UCSD-AML1 (cell line): ENCODE results near the gene SLC39A13.

Experiments
- DNase-seq: peaks from one replicate; lab custom pipeline; 2025; ENCODE audit not compliant: unreplicated experiment; lab: John Stamatoyannopoulos, UW

The SLC39A13 gene

DNA sequence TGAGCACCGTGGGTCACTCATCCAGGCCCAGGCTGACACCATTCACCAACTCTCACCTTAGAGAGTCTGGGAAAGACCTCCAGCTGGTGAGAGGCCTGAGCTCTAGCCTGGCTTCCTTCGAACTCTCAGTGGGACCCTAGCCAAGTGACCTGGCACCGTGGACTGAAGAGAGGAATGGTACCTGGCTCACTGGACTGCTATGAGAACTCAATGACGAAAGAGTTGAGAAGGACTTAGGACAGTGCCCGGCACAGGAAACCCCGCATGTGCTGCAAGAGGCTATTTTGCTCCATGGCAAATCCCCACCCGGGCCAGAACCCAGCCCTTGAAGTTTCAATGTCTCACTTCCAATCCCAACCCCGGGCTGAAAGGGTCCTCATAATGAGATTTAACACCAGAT is 41.2 kb downstream of the SLC39A13 start:
- no peak for DNase-seq

DNA sequence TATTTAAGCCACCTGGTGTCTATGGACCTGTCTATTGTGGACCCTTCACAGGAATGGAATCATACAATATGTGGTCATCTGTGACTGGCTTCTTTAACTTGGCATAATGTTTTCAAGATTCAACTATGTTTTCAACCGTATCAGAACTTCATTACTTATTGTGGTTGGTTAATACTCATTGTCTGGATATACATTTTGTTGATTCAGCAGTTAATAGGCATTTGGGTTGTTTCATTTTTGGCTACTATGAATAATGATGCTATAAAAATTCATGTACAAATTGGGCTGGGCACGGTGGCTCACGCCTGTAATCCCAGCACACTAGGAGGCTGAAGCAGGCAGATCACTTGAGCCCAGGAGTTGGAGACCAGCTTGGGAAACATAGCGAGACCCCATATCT is 43.0 kb downstream of the SLC39A13 start:
- no peak for DNase-seq

DNA sequence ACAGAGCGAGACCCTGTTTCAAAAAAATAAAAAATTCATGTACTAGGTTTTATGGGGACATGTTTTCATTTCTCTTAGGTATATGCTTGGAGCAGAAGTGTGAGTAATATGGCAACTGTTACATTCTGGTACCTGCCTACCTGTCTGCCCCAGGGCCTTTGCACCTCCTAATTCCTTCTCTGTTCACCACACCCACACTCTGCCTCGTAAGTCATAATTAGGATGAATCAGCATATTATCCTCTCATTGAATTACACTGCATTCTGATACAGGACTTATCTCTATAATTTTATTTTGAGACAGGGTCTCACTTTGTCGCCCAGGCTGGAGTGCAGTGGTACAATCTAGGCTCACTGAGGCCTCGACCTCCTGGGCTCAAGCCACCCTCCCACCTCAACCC is 43.6 kb downstream of the SLC39A13 start:
- DNase-seq: no peak

DNA sequence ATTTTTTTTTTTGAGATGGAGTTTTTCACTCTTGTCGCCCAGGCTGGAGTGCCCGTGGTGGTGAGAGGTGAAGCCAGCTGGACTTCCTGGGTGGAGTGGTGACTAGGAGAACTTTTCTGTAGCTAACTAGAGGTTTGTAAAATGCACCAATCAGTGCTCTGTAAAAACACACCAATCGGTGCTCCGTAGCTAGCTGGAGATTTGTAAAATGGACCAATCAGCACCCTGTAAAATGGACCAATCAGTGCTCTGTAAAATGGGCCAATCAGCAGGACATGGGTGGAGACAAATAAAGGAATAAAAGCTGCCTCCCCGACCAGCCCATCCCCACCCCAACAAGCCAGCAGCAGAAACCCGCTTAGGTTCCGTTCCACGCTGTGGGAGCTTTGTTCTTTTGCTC is 45.0 kb downstream of the SLC39A13 start:
- DNase-seq: no peak

DNA sequence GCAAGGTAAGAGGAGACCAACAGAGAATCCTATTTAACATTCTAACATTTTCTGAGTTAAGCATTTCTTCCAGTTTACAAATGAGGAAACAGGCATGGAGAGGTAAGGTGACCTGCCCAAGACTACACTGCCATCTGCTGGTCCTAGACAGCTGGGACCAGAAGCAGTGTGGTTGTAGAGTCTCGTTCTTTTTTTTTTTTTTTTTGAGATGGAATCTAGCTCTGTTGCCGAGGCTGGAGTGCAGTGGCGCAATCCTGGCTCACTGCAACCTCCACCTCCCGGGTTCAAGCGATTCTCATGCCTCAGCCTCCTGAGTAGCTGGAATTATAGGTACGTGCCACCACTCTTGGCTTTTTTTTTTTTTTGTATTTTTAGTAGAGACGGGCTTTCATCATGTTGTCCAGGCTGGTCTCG is 45.9 kb downstream of the SLC39A13 start:
- peak; percentile 50 for DNase-seq

DNA sequence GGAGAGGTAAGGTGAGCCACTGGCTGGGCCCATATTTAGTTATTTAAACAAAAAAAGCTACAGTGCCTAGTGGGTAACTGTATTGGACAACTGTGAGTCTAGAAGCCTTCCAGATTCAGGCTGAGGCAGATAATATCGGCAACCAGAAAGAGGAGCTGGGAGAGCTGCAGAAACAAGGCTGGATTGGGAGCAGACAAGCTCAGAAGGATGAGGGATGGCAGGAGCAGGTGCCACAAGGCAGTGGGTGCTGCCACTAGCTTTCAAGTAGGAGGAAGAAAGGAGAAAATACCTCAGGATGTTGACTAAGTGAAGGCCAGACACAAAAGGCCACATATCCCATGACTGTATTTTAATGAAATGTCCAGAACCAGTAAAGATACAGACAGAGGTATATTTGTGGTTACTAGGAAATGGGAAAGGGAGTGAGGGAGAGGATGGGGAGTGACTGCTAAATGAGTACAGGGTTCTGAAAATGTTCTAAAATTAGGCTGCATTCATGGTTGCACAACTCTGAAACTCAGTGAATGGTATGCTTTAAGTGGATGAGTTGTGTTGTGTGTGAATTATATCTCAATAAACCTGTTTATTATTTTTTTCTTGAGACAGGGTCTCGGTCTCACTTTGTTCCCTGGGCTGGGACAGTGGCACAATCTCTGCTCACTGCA is 52.3 kb downstream of the SLC39A13 start:
- DNase-seq: no peak

DNA sequence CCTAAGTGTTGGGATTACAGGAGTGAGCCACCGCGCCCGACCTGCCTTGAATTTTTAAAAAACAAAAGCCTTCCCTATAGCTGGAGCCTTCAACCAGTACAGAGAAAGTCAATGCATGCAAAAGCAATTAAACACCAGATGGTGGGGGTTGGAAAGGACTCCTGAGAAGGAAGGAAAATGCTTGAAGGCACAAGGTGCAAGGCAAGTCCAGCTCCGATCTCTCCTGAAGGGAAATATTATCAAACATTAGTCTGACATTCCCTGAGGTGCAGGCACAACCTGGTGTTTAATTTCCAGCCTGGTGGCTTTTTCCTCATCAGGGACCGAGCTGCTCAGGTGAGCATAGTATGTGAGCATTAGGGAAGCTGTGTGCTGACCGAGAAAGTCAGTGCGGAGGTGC is 53.5 kb downstream of the SLC39A13 start:
- no peak for DNase-seq

DNA sequence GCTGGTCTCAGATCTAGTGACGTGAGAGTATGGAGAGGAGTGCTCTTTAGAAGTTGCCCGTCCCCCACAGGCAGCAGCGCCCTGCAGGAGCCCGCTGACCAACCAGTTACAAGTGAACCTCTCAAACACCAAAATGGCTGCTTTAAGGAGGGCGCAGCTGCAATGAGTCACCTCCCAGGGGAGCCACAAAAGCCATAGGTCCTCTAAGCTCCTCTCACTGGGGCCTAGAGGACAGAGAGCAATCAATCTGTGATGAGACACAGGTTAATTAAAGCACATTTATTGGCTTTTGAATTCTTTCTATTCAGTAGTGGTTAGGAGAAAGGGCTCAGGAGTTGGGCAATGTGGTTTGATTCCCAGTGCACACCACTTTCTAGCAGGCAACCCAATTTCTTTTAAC is 56.1 kb downstream of the SLC39A13 start:
- DNase-seq: no peak
